ENCODE data around the gene PTPRZ1. TPM values are rescaled to one million over a fixed set of nuclear protein-coding genes. Genes with fewer than 3 reads are reported as not detected.

The PTPRZ1 gene
- polyA plus RNA-seq, 2 of the 4 experiments (the other 2 are of a cell fraction), result not detected

DNA sequence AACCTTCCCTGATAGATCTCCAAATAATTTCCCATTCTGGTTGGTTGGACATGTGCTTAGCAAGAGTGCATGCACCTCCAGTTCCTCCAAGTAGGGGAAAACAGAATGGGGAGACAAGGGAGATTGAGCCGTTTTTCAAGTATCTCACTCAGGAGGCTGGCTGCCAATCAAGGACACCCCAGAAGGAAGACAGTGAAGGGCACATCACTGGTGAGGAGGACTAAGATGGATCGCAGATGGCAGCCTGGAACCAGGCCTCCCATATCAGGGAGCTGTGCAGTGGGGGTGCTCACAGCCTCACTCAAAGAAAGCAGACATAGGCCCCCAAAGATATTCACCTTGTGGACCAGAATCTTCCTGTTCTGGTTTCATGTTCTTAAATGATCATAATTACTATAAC lies 31.2 kb downstream of the PTPRZ1 start:
- no peak overlapping the region for H3K4me3 ChIP-seq
- 14% methylated on average over 2 of the region's 2 CpGs for WGBS (ENCODE audit: missing lambda C conversion rate)
- ChIA-PET CTCF (interaction anchor here (0.5 kb wide), 1 partner anchor 31 kb away, joined by 5 read pairs; no protein-coding TSS in a partner anchor), POLR2A (no interaction called here)
- no peak for TF ChIP-seq CBX8 (IDR thresholded peaks at IDR 0.05)
- TF ChIP-seq EHMT2 (IDR thresholded peaks at IDR 0.05; ENCODE audit: low read depth), result no peak
- TF ChIP-seq HEYL (CRISPR knock-in tag; IDR thresholded peaks at IDR 0.05), result no peak
- ATAC-seq (no peak), FAIRE-seq (no peak), DNase-seq (ENCODE audit: low read depth in 1 of 2, low spot score in 1 of 2) (no peak)
- no peak overlapping the region for H3K4me2 ChIP-seq
- H3K27ac ChIP-seq, result no peak overlapping the region
- no peaks in the 10 kb centered on the region for H3K9me3 ChIP-seq
- no peaks in the 10 kb centered on the region for H3K4me1 ChIP-seq

DNA sequence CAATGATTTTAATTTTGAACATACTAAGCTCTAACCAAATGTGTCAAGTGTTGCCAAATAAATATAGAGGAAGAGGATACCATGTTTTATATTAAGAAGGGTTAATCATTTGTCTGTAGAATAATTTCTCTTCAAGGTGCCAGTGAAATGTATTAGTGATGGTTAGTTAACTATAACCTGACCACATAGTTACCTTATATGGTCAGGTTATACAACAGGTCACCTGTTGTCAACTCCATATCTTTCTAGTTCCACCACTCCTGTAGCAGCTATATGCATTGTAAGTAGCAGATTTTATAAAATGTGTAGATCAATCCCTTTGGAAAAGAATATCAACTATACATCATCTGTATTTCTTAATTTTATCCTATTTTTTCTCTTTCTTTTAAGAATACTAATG lies 35.1 kb downstream of the PTPRZ1 start:
- ATAC-seq (no peak), DNase-seq (ENCODE audit: low read depth in 1 of 2, low spot score in 1 of 2) (no peak), FAIRE-seq (no peak)
- CTCF ChIA-PET, result interaction anchor here (1.0 kb wide), 1 partner anchor 27 kb away, joined by 3 read pairs; no protein-coding TSS in a partner anchor
- Histone ChIP-seq H3K4me3 (no peak overlapping the region), H3K4me1 (no peaks in the 10 kb centered on the region), H3K9me3 (no peaks in the 10 kb centered on the region), H3K4me2 (no peak overlapping the region), H3K27ac (no peak overlapping the region)
- no peak for TF ChIP-seq HDAC2 (IDR thresholded peaks at IDR 0.05)
- TF ChIP-seq MAFK (IDR thresholded peaks at IDR 0.05; ENCODE audit: partially characterized antibody), result no peak
- TF ChIP-seq ZSCAN20 (CRISPR knock-in tag; IDR thresholded peaks at IDR 0.05), result no peak
- TF ChIP-seq, protein P1, sequence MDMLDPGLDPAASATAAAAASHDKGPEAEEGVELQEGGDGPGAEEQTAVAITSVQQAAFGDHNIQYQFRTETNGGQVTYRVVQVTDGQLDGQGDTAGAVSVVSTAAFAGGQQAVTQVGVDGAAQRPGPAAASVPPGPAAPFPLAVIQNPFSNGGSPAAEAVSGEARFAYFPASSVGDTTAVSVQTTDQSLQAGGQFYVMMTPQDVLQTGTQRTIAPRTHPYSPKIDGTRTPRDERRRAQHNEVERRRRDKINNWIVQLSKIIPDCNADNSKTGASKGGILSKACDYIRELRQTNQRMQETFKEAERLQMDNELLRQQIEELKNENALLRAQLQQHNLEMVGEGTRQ (IDR thresholded peaks at IDR 0.05), result no peak
- no peak for TF ChIP-seq NFE2L2 (conservative IDR thresholded peaks at IDR 0.05; ENCODE audit: low read length)
- TF ChIP-seq MYC (IDR thresholded peaks at IDR 0.05; ENCODE audit: borderline replicate concordance, low read length), result no peak
- TF ChIP-seq POLR2A (IDR thresholded peaks at IDR 0.05; ENCODE audit: low read length), result no peak
- TF ChIP-seq, protein P2, sequence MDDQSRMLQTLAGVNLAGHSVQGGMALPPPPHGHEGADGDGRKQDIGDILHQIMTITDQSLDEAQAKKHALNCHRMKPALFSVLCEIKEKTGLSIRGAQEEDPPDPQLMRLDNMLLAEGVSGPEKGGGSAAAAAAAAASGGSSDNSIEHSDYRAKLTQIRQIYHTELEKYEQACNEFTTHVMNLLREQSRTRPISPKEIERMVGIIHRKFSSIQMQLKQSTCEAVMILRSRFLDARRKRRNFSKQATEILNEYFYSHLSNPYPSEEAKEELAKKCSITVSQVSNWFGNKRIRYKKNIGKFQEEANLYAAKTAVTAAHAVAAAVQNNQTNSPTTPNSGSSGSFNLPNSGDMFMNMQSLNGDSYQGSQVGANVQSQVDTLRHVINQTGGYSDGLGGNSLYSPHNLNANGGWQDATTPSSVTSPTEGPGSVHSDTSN (IDR thresholded peaks at IDR 0.05), result no peak
- no peak for TF ChIP-seq FOSL2 (IDR thresholded peaks at IDR 0.05)
- TF ChIP-seq FOSL2 (CRISPR knock-in tag; IDR thresholded peaks at IDR 0.05), result no peak
- no peak for TF ChIP-seq HEYL (CRISPR knock-in tag; IDR thresholded peaks at IDR 0.05)
- TF ChIP-seq, protein P3, sequence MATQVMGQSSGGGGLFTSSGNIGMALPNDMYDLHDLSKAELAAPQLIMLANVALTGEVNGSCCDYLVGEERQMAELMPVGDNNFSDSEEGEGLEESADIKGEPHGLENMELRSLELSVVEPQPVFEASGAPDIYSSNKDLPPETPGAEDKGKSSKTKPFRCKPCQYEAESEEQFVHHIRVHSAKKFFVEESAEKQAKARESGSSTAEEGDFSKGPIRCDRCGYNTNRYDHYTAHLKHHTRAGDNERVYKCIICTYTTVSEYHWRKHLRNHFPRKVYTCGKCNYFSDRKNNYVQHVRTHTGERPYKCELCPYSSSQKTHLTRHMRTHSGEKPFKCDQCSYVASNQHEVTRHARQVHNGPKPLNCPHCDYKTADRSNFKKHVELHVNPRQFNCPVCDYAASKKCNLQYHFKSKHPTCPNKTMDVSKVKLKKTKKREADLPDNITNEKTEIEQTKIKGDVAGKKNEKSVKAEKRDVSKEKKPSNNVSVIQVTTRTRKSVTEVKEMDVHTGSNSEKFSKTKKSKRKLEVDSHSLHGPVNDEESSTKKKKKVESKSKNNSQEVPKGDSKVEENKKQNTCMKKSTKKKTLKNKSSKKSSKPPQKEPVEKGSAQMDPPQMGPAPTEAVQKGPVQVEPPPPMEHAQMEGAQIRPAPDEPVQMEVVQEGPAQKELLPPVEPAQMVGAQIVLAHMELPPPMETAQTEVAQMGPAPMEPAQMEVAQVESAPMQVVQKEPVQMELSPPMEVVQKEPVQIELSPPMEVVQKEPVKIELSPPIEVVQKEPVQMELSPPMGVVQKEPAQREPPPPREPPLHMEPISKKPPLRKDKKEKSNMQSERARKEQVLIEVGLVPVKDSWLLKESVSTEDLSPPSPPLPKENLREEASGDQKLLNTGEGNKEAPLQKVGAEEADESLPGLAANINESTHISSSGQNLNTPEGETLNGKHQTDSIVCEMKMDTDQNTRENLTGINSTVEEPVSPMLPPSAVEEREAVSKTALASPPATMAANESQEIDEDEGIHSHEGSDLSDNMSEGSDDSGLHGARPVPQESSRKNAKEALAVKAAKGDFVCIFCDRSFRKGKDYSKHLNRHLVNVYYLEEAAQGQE (IDR thresholded peaks at IDR 0.05), result no peak
- POLR2A ChIA-PET, result no interaction called here

GRCh38 chr7:121909716-121910345 lies 36.9 kb downstream of the PTPRZ1 start:
- ChIA-PET POLR2A (no interaction called here), CTCF (interaction anchor here (0.7 kb wide), 1 partner anchor 157 kb away, joined by 3 read pairs; no protein-coding TSS in a partner anchor)
- WGBS (ENCODE audit: missing lambda C conversion rate), result 15% methylated on average over 3 of the region's 3 CpGs
- no peak for DNase-seq (ENCODE audit: low read depth in 1 of 2, low spot score in 1 of 2)
- H3K4me2 ChIP-seq, result no peak overlapping the region
- H3K27ac ChIP-seq, result no peak overlapping the region
- no peaks in the 10 kb centered on the region for H3K4me1 ChIP-seq
- H3K9me3 ChIP-seq, result no peaks in the 10 kb centered on the region
- no peak for ATAC-seq
- TF ChIP-seq ZNF302 (CRISPR knock-in tag; IDR thresholded peaks at IDR 0.05) (no peak), ESRRA (IDR thresholded peaks at IDR 0.05; ENCODE audit: borderline replicate concordance, low read length) (no peak), CTCF (IDR thresholded peaks at IDR 0.05) (no peak)
- TF ChIP-seq, protein P2 (IDR thresholded peaks at IDR 0.05), result no peak
- FAIRE-seq, result no peak
- no peak overlapping the region for H3K4me3 ChIP-seq
